DOHH2 (cell line): ENCODE results near the gene SUSD4.

ENCODE experiments used
- EZH2phosphoT487 ChIP-seq: fragments of 200-600 bp; sonication (generic); IDR thresholded peaks from 2 replicates; pipeline ENCODE4 v1.6.1; 2017; ENCODE audit warnings: borderline replicate concordance, mild to moderate bottlenecking, antibody characterized with exemption, low read length, moderate library complexity, mixed read lengths
- TF ChIP-seq, protein P1 (sequence below): fragments of 200-600 bp; sonication (generic); IDR thresholded peaks from one replicate; pipeline ENCODE4 v1.5.1; 2014; ENCODE audit warnings: antibody characterized with exemption, mild to moderate bottlenecking, low read depth, low read length; ENCODE audit not compliant: poor library complexity, severe bottlenecking

DNA sequence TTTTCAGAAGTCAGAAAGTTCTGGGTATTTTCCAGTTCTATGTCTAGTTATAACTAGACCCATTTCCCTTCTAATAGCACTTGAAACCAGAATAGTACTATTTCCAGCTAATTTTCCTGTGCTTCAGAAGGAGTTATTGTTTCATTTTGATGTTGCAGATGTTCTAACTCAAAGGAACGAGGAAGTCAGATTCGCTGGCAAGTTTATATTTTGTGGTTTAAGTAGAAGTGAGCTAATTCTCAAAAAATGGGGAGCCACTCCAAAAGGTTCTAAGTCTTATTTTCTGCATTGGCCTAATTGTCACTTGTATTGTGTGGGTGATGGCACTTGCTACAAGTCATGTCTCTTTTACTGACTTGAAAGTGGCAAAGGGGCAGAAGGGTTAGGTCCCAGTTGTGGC is 47.3 kb upstream of the SUSD4 start:
- TF ChIP-seq, protein P1, sequence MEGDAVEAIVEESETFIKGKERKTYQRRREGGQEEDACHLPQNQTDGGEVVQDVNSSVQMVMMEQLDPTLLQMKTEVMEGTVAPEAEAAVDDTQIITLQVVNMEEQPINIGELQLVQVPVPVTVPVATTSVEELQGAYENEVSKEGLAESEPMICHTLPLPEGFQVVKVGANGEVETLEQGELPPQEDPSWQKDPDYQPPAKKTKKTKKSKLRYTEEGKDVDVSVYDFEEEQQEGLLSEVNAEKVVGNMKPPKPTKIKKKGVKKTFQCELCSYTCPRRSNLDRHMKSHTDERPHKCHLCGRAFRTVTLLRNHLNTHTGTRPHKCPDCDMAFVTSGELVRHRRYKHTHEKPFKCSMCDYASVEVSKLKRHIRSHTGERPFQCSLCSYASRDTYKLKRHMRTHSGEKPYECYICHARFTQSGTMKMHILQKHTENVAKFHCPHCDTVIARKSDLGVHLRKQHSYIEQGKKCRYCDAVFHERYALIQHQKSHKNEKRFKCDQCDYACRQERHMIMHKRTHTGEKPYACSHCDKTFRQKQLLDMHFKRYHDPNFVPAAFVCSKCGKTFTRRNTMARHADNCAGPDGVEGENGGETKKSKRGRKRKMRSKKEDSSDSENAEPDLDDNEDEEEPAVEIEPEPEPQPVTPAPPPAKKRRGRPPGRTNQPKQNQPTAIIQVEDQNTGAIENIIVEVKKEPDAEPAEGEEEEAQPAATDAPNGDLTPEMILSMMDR: no peak
- no peak for TF ChIP-seq EZH2phosphoT487
